Measurements from ENCODE around the gene WSCD2. TPM values are rescaled to one million over a fixed set of nuclear protein-coding genes. Genes with fewer than 3 reads are reported as not detected.

WSCD2 gene
- total and polyA plus RNA-seq, 2 donors (not counting 3 experiments of a cell fraction or from before 2014, with no cell fraction given): not detected

- Histone ChIP-seq H3K9me1 (replicated peaks; ENCODE audit: control insufficient read depth, extremely low read depth, insufficient read depth, low read length) (no peaks in the 10 kb centered on the region), H3K9ac (replicated peaks; ENCODE audit: extremely low read depth, insufficient read depth, low read length) (no peak overlapping the region), H3K27ac (ENCODE audit: insufficient read depth, low read depth, low read length) (no peak overlapping the region), H3K4me2 (ENCODE audit: insufficient read depth, low read length) (no peak overlapping the region), H3K4me3 (replicated peaks in 1 of 3; ENCODE audit: insufficient read depth in 1 of 3, low read depth in 1 of 3, low read length in 3 of 3) (no peak overlapping the region), H3K36me3 (ENCODE audit: control insufficient read depth in 2 of 2, extremely low read depth in 1 of 2, insufficient read depth in 2 of 2, low read length in 2 of 2) (no peaks in the 10 kb centered on the region), H4K20me1 (replicated peaks; ENCODE audit: control insufficient read depth, extremely low read depth, insufficient read depth, low read length) (no peaks in the 10 kb centered on the region), H3K79me2 (ENCODE audit: control insufficient read depth, insufficient read depth, low read length) (no peaks in the 10 kb centered on the region), H2AFZ (ENCODE audit: low read depth, low read length) (no peak overlapping the region), H3K9me3 (replicated peaks; ENCODE audit: control insufficient read depth, insufficient read depth, low read length) (no peaks in the 10 kb centered on the region), H3K4me1 (ENCODE audit: control insufficient read depth, extremely low read depth, insufficient read depth, low read length) (no peaks in the 10 kb centered on the region), H3K27me3 (ENCODE audit: control insufficient read depth in 2 of 2, insufficient read depth in 2 of 2, low read length in 2 of 2) (no peaks in the 10 kb centered on the region)
- dilution Hi-C loops (cut with MboI; ENCODE audit: extremely low pct_ligation_motif_present, low sequenced_read_pairs) (no loop called here), intact Hi-C loops (cut with micrococcal nuclease) (no loop called here)
- POLR2A ChIA-PET: no interaction called here
- FAIRE-seq: no peak
- CTCF ChIA-PET: no interaction called here
- no peak for DNase-seq (ENCODE audit: low read depth, low spot score)
- no peak for TF ChIP-seq POLR2AphosphoS5 (IDR thresholded peaks at IDR 0.05; ENCODE audit: insufficient read depth, low read depth, low read length)
- TF ChIP-seq MYC (IDR thresholded peaks at IDR 0.05; ENCODE audit: low read depth, low read length): no peak
- TF ChIP-seq MAX (IDR thresholded peaks at IDR 0.05; ENCODE audit: insufficient read depth, insufficient read length): no peak
- TF ChIP-seq JUN (IDR thresholded peaks at IDR 0.05; ENCODE audit: borderline replicate concordance, insufficient read depth, insufficient read length, low read depth): no peak
- TF ChIP-seq GATA2 (IDR thresholded peaks at IDR 0.05; ENCODE audit: insufficient read depth, insufficient read length, low read depth, low read length): no peak
- no peak for TF ChIP-seq EZH2 (IDR thresholded peaks at IDR 0.05; ENCODE audit: borderline replicate concordance, low read depth, low read length, severe bottlenecking)
- TF ChIP-seq CTCF (IDR thresholded peaks at IDR 0.05; ENCODE audit: extremely low read depth in 1 of 2, insufficient read depth in 1 of 2, low read depth in 1 of 2, low read length in 2 of 2): no peak
- BruUV-seq (replicated peaks): no TSS peak
These were observed 124.9 kb downstream of the WSCD2 start for GRCh38 chr12:108254030-108254429.
